Activated CD8-positive, alpha-beta memory T cell treated with anti-CD3 and anti-CD28 coated beads, Interleukin-2, amount 50 U/mL, for 24 hours (primary cell): ENCODE data around the gene ADIPOR2.

Source experiments
- DNase-seq: peaks from one replicate; pipeline ENCODE4 v3.0.0-alpha.2; 2020; ENCODE audit errors: extremely low read depth

The ADIPOR2 gene

GRCh38 chr12:1799051-1799881, 108.4 kb downstream of the ADIPOR2 start:
- DNase-seq: no peak

GRCh38 chr12:1799882-1800400, 109.1 kb downstream of the ADIPOR2 start:
- DNase-seq: no peak

- DNase-seq: no peak
Observed at GRCh38 chr12:1800401-1801302, 109.8 kb downstream of the ADIPOR2 start.

- DNase-seq: no peak
Observed at GRCh38 chr12:1801303-1801975, 110.6 kb downstream of the ADIPOR2 start.

GRCh38 chr12:1803736-1804135, 112.9 kb downstream of the ADIPOR2 start:
- no peak for DNase-seq

- DNase-seq: peak; percentile 63
Observed at GRCh38 chr12:1804545-1805332, 113.9 kb downstream of the ADIPOR2 start.

- DNase-seq: no peak
Observed at GRCh38 chr12:1805441-1806081, 114.7 kb downstream of the ADIPOR2 start.

GRCh38 chr12:1806301-1807086, 115.6 kb downstream of the ADIPOR2 start:
- no peak for DNase-seq

- DNase-seq: no peak
Observed at GRCh38 chr12:1807087-1807860, 116.4 kb downstream of the ADIPOR2 start.

GRCh38 chr12:1808036-1808797, 117.3 kb downstream of the ADIPOR2 start:
- no peak for DNase-seq

GRCh38 chr12:1808798-1809480, 118.1 kb downstream of the ADIPOR2 start:
- DNase-seq: no peak

GRCh38 chr12:1809591-1810190, 118.8 kb downstream of the ADIPOR2 start:
- DNase-seq: no peak

- no peak for DNase-seq
Observed at GRCh38 chr12:1810201-1810930, 119.5 kb downstream of the ADIPOR2 start.

GRCh38 chr12:1810931-1811280, 120.0 kb downstream of the ADIPOR2 start:
- no peak for DNase-seq

- no peak for DNase-seq
Observed at GRCh38 chr12:1811281-1811947, 120.5 kb downstream of the ADIPOR2 start.

- DNase-seq: no peak
Observed at GRCh38 chr12:1811948-1812291, 121.0 kb downstream of the ADIPOR2 start.
